Mesendoderm (in vitro differentiated cells): ENCODE measurements around the gene MLLT6.
"Not testable (repeated sequence)": the region's sequence is repeated elsewhere in the genome, so short reads cannot be mapped to it uniquely, and the experiment has no call there.

ENCODE experiments used
- DNase-seq: peaks from one replicate; pipeline ENCODE4 v3.0.0; 2013
- H2AK5ac ChIP-seq: 2 replicates; pipeline ENCODE4 v1.6.1; 2013; ENCODE audit warnings: low read length, inconsistent platforms
- H2BK120ac ChIP-seq: 2 replicates; pipeline ENCODE4 v1.6.1; 2013; ENCODE audit warnings: low read depth, mild to moderate bottlenecking, low read length, moderate library complexity, mixed read lengths
- H2BK15ac ChIP-seq: replicated peaks from 2 replicates; pipeline ENCODE4 v1.6.1; 2013; ENCODE audit warnings: low read depth, mild to moderate bottlenecking, moderate library complexity
- H2BK5ac ChIP-seq: 2 replicates; pipeline ENCODE4 v1.6.1; 2013; ENCODE audit warnings: low read length, inconsistent platforms
- H3K18ac ChIP-seq: 2 replicates; pipeline ENCODE4 v1.6.1; 2013; ENCODE audit warnings: mild to moderate bottlenecking, low read length, mixed read lengths
- H3K23ac ChIP-seq: one replicate; pipeline ENCODE4 v1.6.1; 2013; ENCODE audit warnings: low read length
- H3K27ac ChIP-seq: 2 replicates; pipeline ENCODE4 v1.5.1; 2013; ENCODE audit warnings: low read depth, mild to moderate bottlenecking, inconsistent platforms, low read length, moderate library complexity
- H3K27me3 ChIP-seq: 2 replicates; pipeline ENCODE4 v1.6.1; 2013; ENCODE audit warnings: low read length, control low read depth, mild to moderate bottlenecking, inconsistent platforms; ENCODE audit not compliant: insufficient read depth, poor library complexity
- H3K36me3 ChIP-seq: 2 replicates; pipeline ENCODE4 v1.6.1; 2013; ENCODE audit warnings: low read length, inconsistent platforms; ENCODE audit not compliant: control insufficient read depth, insufficient read depth
- H3K4ac ChIP-seq: one replicate; pipeline ENCODE4 v1.6.1; 2013; ENCODE audit warnings: low read depth, mild to moderate bottlenecking, low read length, moderate library complexity
- H3K4me1 ChIP-seq: 2 replicates; pipeline ENCODE4 v1.6.1; 2013; ENCODE audit warnings: low read depth, low read length, inconsistent platforms; ENCODE audit not compliant: control insufficient read depth
- H3K4me2 ChIP-seq: 2 replicates; pipeline ENCODE4 v1.6.1; 2013; ENCODE audit warnings: low read length
- H3K4me3 ChIP-seq: 2 replicates; pipeline ENCODE4 v1.5.1; 2013; ENCODE audit warnings: mild to moderate bottlenecking, low read length
- H3K56ac ChIP-seq: one replicate; pipeline ENCODE4 v1.6.1; 2013; ENCODE audit warnings: low read length
- H3K79me1 ChIP-seq: 2 replicates; pipeline ENCODE4 v1.6.1; 2013; ENCODE audit warnings: low read length, inconsistent platforms
- H3K79me2 ChIP-seq: 2 replicates; pipeline ENCODE4 v1.6.1; 2013; ENCODE audit warnings: mild to moderate bottlenecking, low read length; ENCODE audit not compliant: control insufficient read depth, insufficient read depth
- H3K9ac ChIP-seq: 2 replicates; pipeline ENCODE4 v1.6.1; 2013; ENCODE audit warnings: low read length, inconsistent platforms
- H4K5ac ChIP-seq: one replicate; pipeline ENCODE4 v1.6.1; 2013; ENCODE audit warnings: low read length
- H4K8ac ChIP-seq: one replicate; pipeline ENCODE4 v1.6.1; 2013; ENCODE audit warnings: low read depth, mild to moderate bottlenecking, control low read depth, low read length, moderate library complexity
- WGBS: extraction: QIAGEN DNeasy Blood & Tissue Kit; methylation state at CpG from one replicate; pipeline ENCODE4 v1.1.7; 2013; ENCODE audit warnings: low lambda C conversion rate, missing lambda C conversion rate; ENCODE audit not compliant: insufficient coverage; ENCODE audit errors: extremely low coverage; 5-methylcytosine and 5-hydroxymethylcytosine counted together

The MLLT6 gene

GRCh38 chr17:38726145-38726544 lies 21.1 kb downstream of the MLLT6 start:
- H4K5ac ChIP-seq, H3K4me3 ChIP-seq, H3K18ac ChIP-seq, H3K4me1 ChIP-seq, H2BK15ac ChIP-seq, H3K4me2 ChIP-seq, H3K27ac ChIP-seq, H3K4ac ChIP-seq, H2AK5ac ChIP-seq, H3K27me3 ChIP-seq, DNase-seq, H3K56ac ChIP-seq, H3K79me2 ChIP-seq, H3K79me1 ChIP-seq, H3K23ac ChIP-seq, H2BK5ac ChIP-seq, H2BK120ac ChIP-seq, H4K8ac ChIP-seq, H3K9ac ChIP-seq, H3K36me3 ChIP-seq: not testable (repeated sequence)
- no CpG with 5 or more reads among the region's 8 CpGs for WGBS

- Histone ChIP-seq H2AK5ac (no peak overlapping the region), H4K5ac (no peak overlapping the region), H3K27me3 (no peaks in the 10 kb centered on the region), H3K4me3 (no peak overlapping the region), H3K9ac (no peak overlapping the region), H4K8ac (no peak overlapping the region), H3K18ac (no peak overlapping the region), H3K79me2 (no peaks in the 10 kb centered on the region), H2BK120ac (no peak overlapping the region), H3K36me3 (no peaks in the 10 kb centered on the region), H3K4me1 (peaks cover 3% of the 10 kb centered on the region), H3K4ac (no peak overlapping the region), H3K4me2 (no peak overlapping the region), H2BK5ac (no peak overlapping the region), H3K56ac (no peak overlapping the region), H3K23ac (no peak overlapping the region), H2BK15ac (no peak overlapping the region), H3K27ac (no peak overlapping the region), H3K79me1 (no peaks in the 10 kb centered on the region)
- no peak for DNase-seq
- WGBS, result no CpG with 5 or more reads among the region's 5 CpGs
Measured at GRCh38 chr17:38727736-38728135, 22.7 kb downstream of the MLLT6 start.

- Histone ChIP-seq H3K9ac (no peak overlapping the region), H3K56ac (no peak overlapping the region), H2BK15ac (no peak overlapping the region), H3K4me3 (no peak overlapping the region), H4K5ac (no peak overlapping the region), H2BK120ac (no peak overlapping the region), H3K27me3 (no peaks in the 10 kb centered on the region), H3K36me3 (no peaks in the 10 kb centered on the region), H3K23ac (no peak overlapping the region), H3K4me2 (no peak overlapping the region), H3K4ac (no peak overlapping the region), H3K4me1 (peaks cover 3% of the 10 kb centered on the region), H3K27ac (no peak overlapping the region), H2AK5ac (no peak overlapping the region), H4K8ac (no peak overlapping the region), H3K79me1 (no peaks in the 10 kb centered on the region), H3K18ac (no peak overlapping the region), H2BK5ac (no peak overlapping the region), H3K79me2 (no peaks in the 10 kb centered on the region)
- no CpG with 5 or more reads among the region's 8 CpGs for WGBS
- no peak for DNase-seq
Measured at GRCh38 chr17:38728290-38728831, 23.3 kb downstream of the MLLT6 start.

- DNase-seq, result no peak
- peak overlapping the region; percentile 33 for H3K18ac ChIP-seq
- no peak overlapping the region for H4K5ac ChIP-seq
- no peak overlapping the region for H4K8ac ChIP-seq
- peaks cover 3% of the 10 kb centered on the region for H3K4me1 ChIP-seq
- H3K27me3 ChIP-seq, result no peaks in the 10 kb centered on the region
- H3K36me3 ChIP-seq, result no peaks in the 10 kb centered on the region
- H3K79me2 ChIP-seq, result no peaks in the 10 kb centered on the region
- no CpG with 5 or more reads among the region's 14 CpGs for WGBS
- peak overlapping the region; percentile 48 for H3K4me3 ChIP-seq
- no peak overlapping the region for H2BK15ac ChIP-seq
- no peaks in the 10 kb centered on the region for H3K79me1 ChIP-seq
- peak overlapping the region; percentile 90 for H3K4me2 ChIP-seq
- no peak overlapping the region for H2BK120ac ChIP-seq
- H3K4ac ChIP-seq, result no peak overlapping the region
- H3K23ac ChIP-seq, result no peak overlapping the region
- H3K56ac ChIP-seq, result peak overlapping the region; percentile 95
- H2AK5ac ChIP-seq, result no peak overlapping the region
- H3K9ac ChIP-seq, result peak overlapping the region; percentile 89
- no peak overlapping the region for H3K27ac ChIP-seq
- no peak overlapping the region for H2BK5ac ChIP-seq
Measured at GRCh38 chr17:38729368-38729885, 24.4 kb downstream of the MLLT6 start.

GRCh38 chr17:38729886-38730525 lies 24.9 kb downstream of the MLLT6 start, which contains the start of gene CISD3:
Gene CISD3 (plus strand): TSS chr17:38730341. CDS start chr17:38730359, 18 bp downstream.
- Histone ChIP-seq H3K9ac (peak within 1 kb of the TSS; percentile 93), H4K5ac (no peak within 1 kb of the TSS), H3K4me1 (peaks cover 3% of the 10 kb centered on the region), H4K8ac (no peak within 1 kb of the TSS), H3K56ac (peak within 1 kb of the TSS; percentile 97), H3K4me3 (peak within 1 kb of the TSS; percentile 76), H2BK5ac (peak within 1 kb of the TSS; percentile 59), H2BK120ac (no peak within 1 kb of the TSS), H3K79me2 (no peaks in the 10 kb centered on the region), H3K18ac (peak within 1 kb of the TSS; percentile 33), H3K4me2 (peak within 1 kb of the TSS; percentile 99), H3K27ac (peak within 1 kb of the TSS; percentile 60), H3K23ac (no peak within 1 kb of the TSS), H3K27me3 (no peaks in the 10 kb centered on the region), H3K4ac (no peak within 1 kb of the TSS), H2AK5ac (no peak within 1 kb of the TSS), H3K79me1 (no peaks in the 10 kb centered on the region), H2BK15ac (no peak within 1 kb of the TSS), H3K36me3 (no peaks in the 10 kb centered on the region)
- DNase-seq, result peak; percentile 84
- WGBS, result no CpG with 5 or more reads among the region's 92 CpGs
